CD4-positive, alpha-beta T cell (primary cell): ENCODE results near the gene TMEM213. TPM values are rescaled to one million over a fixed set of nuclear protein-coding genes. Genes with fewer than 3 reads are reported as not detected.

Experiments
- ATAC-seq: fragments of 200-7000 bp; cut with Tn5 transposase; one replicate; pipeline ENCODE4 v1.10.0; 2022; ENCODE audit warnings: mild to moderate bottlenecking; ENCODE audit not compliant: poor library complexity
- CTCF ChIA-PET: fragments of 350-600 bp; sonication (Branson Sonifier 250); formaldehyde crosslinking; loops from one replicate; lab custom pipeline; 2021; ENCODE audit warnings: antibody characterized with exemption, inconsistent platforms; lab: Charles Lee
- POLR2A ChIA-PET: fragments of 350-600 bp; sonication (Branson Sonifier 250); formaldehyde crosslinking; loops from one replicate; lab custom pipeline; 2021; ENCODE audit warnings: antibody characterized with exemption, inconsistent platforms; lab: Charles Lee
- DNase-seq, 14 experiments: peaks; one replicate each; pipeline ENCODE4 v3.0.0-alpha.2; 2013 to 2020; ENCODE audit warnings: mixed read lengths in 2 of 14
- H3K27ac ChIP-seq, 2 donors: one replicate each; pipeline versions ENCODE4 v1.5.1 to v1.7.0; 2013; ENCODE audit warnings: low read length in 2 of 2, low read depth in 1 of 2, mild to moderate bottlenecking in 1 of 2
- H3K27me3 ChIP-seq, 2 experiments: 1 replicate in 1 of 2; 2 replicates in 1 of 2; pipeline versions ENCODE4 v1.6.1 to v1.7.0; 2013; ENCODE audit warnings: low read length in 2 of 2, control low read depth in 1 of 2, mild to moderate bottlenecking in 1 of 2, moderate library complexity in 1 of 2; ENCODE audit not compliant: insufficient read depth in 2 of 2, control insufficient read depth in 1 of 2
- H3K36me3 ChIP-seq: one replicate; pipeline ENCODE4 v1.6.1; 2013; ENCODE audit warnings: low read length, control low read depth; ENCODE audit not compliant: insufficient read depth
- H3K4me1 ChIP-seq: one replicate; pipeline ENCODE4 v1.6.1; 2013; ENCODE audit warnings: low read length, control low read depth; ENCODE audit not compliant: insufficient read depth
- H3K4me3 ChIP-seq: one replicate; pipeline ENCODE4 v1.5.1; 2013; ENCODE audit warnings: mild to moderate bottlenecking, low read length, moderate library complexity
- H3K9me3 ChIP-seq, 2 experiments: 1 replicate in 1 of 2; 2 replicates in 1 of 2; pipeline versions ENCODE4 v1.6.1 to v1.7.0; 2013; ENCODE audit warnings: low read length in 2 of 2, mild to moderate bottlenecking in 2 of 2, control low read depth in 1 of 2, moderate library complexity in 1 of 2; ENCODE audit not compliant: control insufficient read depth in 1 of 2, insufficient read depth in 1 of 2
- H3K27ac Mint-ChIP-seq: one replicate; pipeline ENCODE4 v1.8.0; 2020; ENCODE audit warnings: mixed read lengths
- H3K27me3 Mint-ChIP-seq: one replicate; pipeline ENCODE4 v1.8.0; 2021; ENCODE audit warnings: mixed read lengths
- H3K36me3 Mint-ChIP-seq: one replicate; pipeline ENCODE4 v1.8.0; 2021; ENCODE audit warnings: low read depth, mixed read lengths
- H3K4me1 Mint-ChIP-seq: one replicate; pipeline ENCODE4 v1.8.0; 2021; ENCODE audit warnings: low read depth, mixed read lengths
- H3K4me3 Mint-ChIP-seq: one replicate; pipeline ENCODE4 v1.8.0; 2020; ENCODE audit warnings: mild to moderate bottlenecking, mixed read lengths
- H3K9me3 Mint-ChIP-seq: one replicate; pipeline ENCODE4 v1.8.0; 2020; ENCODE audit warnings: mixed read lengths
- CTCF ChIP-seq: fragments of 200-600 bp; IDR thresholded peaks from one replicate; pipeline ENCODE4 v1.8.0; 2022; ENCODE audit warnings: antibody characterized with exemption, mild to moderate bottlenecking
- intact Hi-C, 2 experiments: fragments of 100-400 bp; cut with DNase I in 1 of 2; cut with micrococcal nuclease in 1 of 2; formaldehyde crosslinking; loops; one replicate each; pipeline versions ENCODE4 v1.15.1 to v1.9.0; 2023 to 2025; cut with DNase I, micrococcal nuclease
- total RNA-seq, 174 experiments: library from RNA in 2 of 174; stranded (reverse) in 2 of 174; gene quantifications; one replicate each; pipeline ENCODE4 v1.2.3 and lab custom pipeline; 2021 to 2026

Gene TMEM213
- total RNA-seq, 2 experiments from 2014 or later = not detected

GRCh38 chr7:138813945-138814344, 16.2 kb downstream of the TMEM213 start:
- H3K9me3 Mint-ChIP-seq = no peaks in the 10 kb centered on the region
- no peaks in the 10 kb centered on the region for H3K27me3 ChIP-seq
- H3K36me3 Mint-ChIP-seq = no peaks in the 10 kb centered on the region
- H3K4me3 ChIP-seq = no peak overlapping the region
- H3K4me1 Mint-ChIP-seq = no peaks in the 10 kb centered on the region
- H3K9me3 ChIP-seq = no peaks in the 10 kb centered on the region
- intact Hi-C loops = no loop called here
- H3K27ac Mint-ChIP-seq = no peak overlapping the region
- ChIA-PET CTCF (no interaction called here), POLR2A (no interaction called here)
- no peak for TF ChIP-seq CTCF
- H3K4me3 Mint-ChIP-seq = no peak overlapping the region
- H3K27me3 Mint-ChIP-seq = no peaks in the 10 kb centered on the region
- DNase-seq (no peak), ATAC-seq (no peak)
- H3K4me1 ChIP-seq = no peaks in the 10 kb centered on the region
- no peaks in the 10 kb centered on the region for H3K36me3 ChIP-seq
- H3K27ac ChIP-seq = no peak overlapping the region

GRCh38 chr7:138814816-138815332, 17.1 kb downstream of the TMEM213 start:
- ATAC-seq (no peak), DNase-seq (no peak)
- no peaks in the 10 kb centered on the region for H3K27me3 ChIP-seq
- no peaks in the 10 kb centered on the region for H3K9me3 ChIP-seq
- H3K27ac ChIP-seq = no peak overlapping the region
- no peak overlapping the region for H3K4me3 ChIP-seq
- Mint-ChIP-seq H3K4me3 (no peak overlapping the region), H3K9me3 (no peaks in the 10 kb centered on the region), H3K36me3 (no peaks in the 10 kb centered on the region), H3K27me3 (no peaks in the 10 kb centered on the region), H3K27ac (no peak overlapping the region), H3K4me1 (no peaks in the 10 kb centered on the region)
- ChIA-PET POLR2A (no interaction called here), CTCF (no interaction called here)
- H3K4me1 ChIP-seq = no peaks in the 10 kb centered on the region
- intact Hi-C loops = no loop called here
- no peaks in the 10 kb centered on the region for H3K36me3 ChIP-seq
- TF ChIP-seq CTCF = no peak

- no peak overlapping the region for H3K27ac Mint-ChIP-seq
- H3K4me3 Mint-ChIP-seq = no peak overlapping the region
- H3K27me3 ChIP-seq = no peaks in the 10 kb centered on the region
- no peaks in the 10 kb centered on the region for H3K9me3 ChIP-seq
- no peak for TF ChIP-seq CTCF
- H3K27me3 Mint-ChIP-seq = no peaks in the 10 kb centered on the region
- intact Hi-C loops = no loop called here
- no peak for ATAC-seq
- no peak overlapping the region for H3K27ac ChIP-seq
- no peaks in the 10 kb centered on the region for H3K36me3 ChIP-seq
- DNase-seq = no peak
- CTCF ChIA-PET = no interaction called here
- H3K4me1 Mint-ChIP-seq = no peaks in the 10 kb centered on the region
- no peaks in the 10 kb centered on the region for H3K9me3 Mint-ChIP-seq
- POLR2A ChIA-PET = no interaction called here
- no peak overlapping the region for H3K4me3 ChIP-seq
- no peaks in the 10 kb centered on the region for H3K36me3 Mint-ChIP-seq
- no peaks in the 10 kb centered on the region for H3K4me1 ChIP-seq
These were observed 18.9 kb downstream of the TMEM213 start for GRCh38 chr7:138816650-138817049.
